ENCODE measurements around the gene BBS12. TPM values are rescaled to one million over a fixed set of nuclear protein-coding genes. Genes with fewer than 3 reads are reported as not detected.

The BBS12 gene
- total and polyA plus RNA-seq, 2 donors (not counting 3 experiments of a cell fraction or from before 2014, with no cell fraction given), result 0.91 to 2.3 TPM

GRCh38 chr4:122686691-122687090, 45.8 kb upstream of the BBS12 start:
- peaks cover 8% of the 10 kb centered on the region for H3K4me1 ChIP-seq (ENCODE audit: control insufficient read depth, extremely low read depth, insufficient read depth, low read length)
- ChIA-PET CTCF (interaction anchor here (1.2 kb wide), 1 partner anchor 30 kb away, joined by 3 read pairs; no protein-coding TSS in a partner anchor), POLR2A (no interaction called here)
- no peak overlapping the region for H3K27ac ChIP-seq (ENCODE audit: insufficient read depth, low read depth, low read length)
- no peak overlapping the region for H3K4me3 ChIP-seq (replicated peaks in 1 of 3; ENCODE audit: insufficient read depth in 1 of 3, low read depth in 1 of 3, low read length in 3 of 3)
- no peaks in the 10 kb centered on the region for H3K9me3 ChIP-seq (replicated peaks; ENCODE audit: control insufficient read depth, insufficient read depth, low read length)
- no peaks in the 10 kb centered on the region for H4K20me1 ChIP-seq (replicated peaks; ENCODE audit: control insufficient read depth, extremely low read depth, insufficient read depth, low read length)
- H2AFZ ChIP-seq (ENCODE audit: low read depth, low read length), result no peak overlapping the region
- H3K79me2 ChIP-seq (ENCODE audit: control insufficient read depth, insufficient read depth, low read length), result no peaks in the 10 kb centered on the region
- no TSS peak for BruUV-seq (replicated peaks)
- no peak overlapping the region for H3K9ac ChIP-seq (replicated peaks; ENCODE audit: extremely low read depth, insufficient read depth, low read length)
- H3K27me3 ChIP-seq (ENCODE audit: control insufficient read depth in 2 of 2, insufficient read depth in 2 of 2, low read length in 2 of 2), result no peaks in the 10 kb centered on the region
- no peak for TF ChIP-seq EZH2 (IDR thresholded peaks at IDR 0.05; ENCODE audit: borderline replicate concordance, low read depth, low read length, severe bottlenecking)
- TF ChIP-seq FOS (IDR thresholded peaks at IDR 0.05; ENCODE audit: borderline replicate concordance, insufficient read depth, low read length), result no peak
- TF ChIP-seq JUN (IDR thresholded peaks at IDR 0.05; ENCODE audit: borderline replicate concordance, insufficient read depth, insufficient read length, low read depth), result no peak
- no peak for TF ChIP-seq MYC (IDR thresholded peaks at IDR 0.05; ENCODE audit: low read depth, low read length)
- TF ChIP-seq MAX (IDR thresholded peaks at IDR 0.05; ENCODE audit: insufficient read depth, insufficient read length), result no peak
- TF ChIP-seq GATA2 (IDR thresholded peaks at IDR 0.05; ENCODE audit: insufficient read depth, insufficient read length, low read depth, low read length), result no peak
- TF ChIP-seq CTCF (IDR thresholded peaks at IDR 0.05; ENCODE audit: extremely low read depth in 1 of 2, insufficient read depth in 1 of 2, low read depth in 1 of 2, low read length in 2 of 2), result no peak
- TF ChIP-seq POLR2AphosphoS5 (IDR thresholded peaks at IDR 0.05; ENCODE audit: insufficient read depth, low read depth, low read length), result no peak
- no peak for TF ChIP-seq POLR2A (IDR thresholded peaks at IDR 0.05; ENCODE audit: low read depth, low read length)
- DNase-seq (ENCODE audit: low read depth, low spot score) (no peak), FAIRE-seq (no peak)
- dilution Hi-C loops (cut with MboI; ENCODE audit: extremely low pct_ligation_motif_present, low sequenced_read_pairs), result no loop called here
- intact Hi-C loops (cut with micrococcal nuclease), result no loop called here
- H3K36me3 ChIP-seq (ENCODE audit: control insufficient read depth in 2 of 2, extremely low read depth in 1 of 2, insufficient read depth in 2 of 2, low read length in 2 of 2), result no peaks in the 10 kb centered on the region
- no peak overlapping the region for H3K4me2 ChIP-seq (ENCODE audit: insufficient read depth, low read length)
- H3K9me1 ChIP-seq (replicated peaks; ENCODE audit: control insufficient read depth, extremely low read depth, insufficient read depth, low read length), result no peaks in the 10 kb centered on the region

All from endothelial cell of umbilical vein (primary cell).